Heart left ventricle (tissue), 13 donors: Measurements from ENCODE around the gene PTBP3.

Source experiments
- CTCF ChIP-seq, 12 donors: fragments of 200-600 bp; sonication (generic) in 4 of 12; IDR thresholded peaks; one replicate each; pipeline versions ENCODE4 v1.5.0 to v1.8.0; 2018 to 2022; ENCODE audit warnings: antibody characterized with exemption in 12 of 12, mild to moderate bottlenecking in 5 of 12
- POLR2A ChIP-seq, 2 donors: fragments of 450-650 bp; IDR thresholded peaks; one replicate each; pipeline ENCODE4 v1.6.1; 2017; ENCODE audit warnings: antibody characterized with exemption in 2 of 2, mild to moderate bottlenecking in 2 of 2, moderate library complexity in 2 of 2
- donor health status: ischemic (EF 13 %, LVEDD 7.1; RV severe dilation, severe dysfunction).
- donor health status: DM: no; HTN: yes; CAD: no.
- donor health status: DM: no; HTN: no; CAD: no.
- donor health status: ischemic (EF 25% LVEDD 6.9; RV normal size, moderate dysfunction).
- donor health status: ischemic (EF 25% LVEDD 5.7; RV mildly dilated, moderate dysfunction).
- donor health status: ischemic (EF 35%, LVEDD 5.7; RV mildly dilated, moderate dysfunction).
- donor health status: nonischemic (EF 11% LVEDD 7.7; RV severe dilation, severe dysfunction).
- donor health status: DM: yes; HTN: yes; CAD: no.
- donor health status: PGD.
- donor health status: ischemic (EF 29% LVEDD 5.4; RV normal size, mild dysfunction).
- donor health status: nonischemic (EF 23%, LVEDD 6.1; RV moderate dilation, normal function).

- no peak for TF ChIP-seq POLR2A (IDR thresholded peaks at IDR 0.05)
- no peak for TF ChIP-seq CTCF (IDR thresholded peaks at IDR 0.05)
Observed at GRCh38 chr9:112326194-112326593, 7.2 kb downstream of the PTBP3 start.
